Measurements from ENCODE around the gene C19orf53. TPM values are rescaled to one million over a fixed set of nuclear protein-coding genes. Genes with fewer than 3 reads are reported as not detected.

Gene C19orf53
- polyA plus RNA-seq, 1 donor (not counting 4 experiments of a cell fraction or from before 2014, with no cell fraction given) = 143 TPM

GRCh38 chr19:13794398-13794756, 20.1 kb downstream of the C19orf53 start:
- no peaks in the 10 kb centered on the region for H3K36me3 ChIP-seq (ENCODE audit: control insufficient read depth in 2 of 2, extremely low read depth in 1 of 2, insufficient read depth in 2 of 2, low read length in 2 of 2)
- peaks cover 30% of the 10 kb centered on the region for H3K4me1 ChIP-seq (ENCODE audit: control insufficient read depth, extremely low read depth, insufficient read depth, low read length)
- H3K79me2 ChIP-seq (ENCODE audit: control insufficient read depth, insufficient read depth, low read length) = peaks cover 4% of the 10 kb centered on the region
- no peak for TF ChIP-seq EZH2 (IDR thresholded peaks at IDR 0.05; ENCODE audit: low read length)
- TF ChIP-seq CTCF (optimal IDR thresholded peaks at IDR 0.05 in 1 of 3, IDR thresholded peaks at IDR 0.05 in 1 of 3, conservative IDR thresholded peaks at IDR 0.05 in 1 of 3; ENCODE audit: extremely low read depth in 1 of 3, insufficient read depth in 2 of 3, low read length in 3 of 3) = no peak
- no peaks in the 10 kb centered on the region for H4K20me1 ChIP-seq (ENCODE audit: control insufficient read depth, extremely low read depth, insufficient read depth, low read length)
- H3K27ac ChIP-seq (ENCODE audit: control insufficient read depth, insufficient read depth, low read length) = peak overlapping the region; percentile 94
- DNase-seq (ENCODE audit: low read depth, low spot score) (no peak), FAIRE-seq (no peak)
- peak overlapping the region; percentile 97 for H3K4me2 ChIP-seq (ENCODE audit: control insufficient read depth, extremely low read depth, insufficient read depth, low read depth, low read length)
- H3K4me3 ChIP-seq (ENCODE audit: control insufficient read depth in 2 of 3, extremely low read depth in 1 of 3, insufficient read depth in 2 of 3, low read depth in 1 of 3, low read length in 3 of 3) = peak overlapping the region; percentile 76 to 91 (median 90)
- H3K9me3 ChIP-seq (ENCODE audit: control insufficient read depth, low read depth, low read length) = no peaks in the 10 kb centered on the region
- peaks cover 2% of the 10 kb centered on the region for H3K9me1 ChIP-seq (ENCODE audit: control insufficient read depth, extremely low read depth, insufficient read depth, low read length)
- no peaks in the 10 kb centered on the region for H3K27me3 ChIP-seq (ENCODE audit: control insufficient read depth, extremely low read depth, insufficient read depth, low read length)
- H2AFZ ChIP-seq (ENCODE audit: control insufficient read depth, low read length) = peak overlapping the region; percentile 63
- peak overlapping the region; percentile 97 for H3K9ac ChIP-seq (ENCODE audit: control insufficient read depth, extremely low read depth, insufficient read depth, low read length)
- dilution Hi-C loops (cut with MboI; ENCODE audit: extremely low pct_ligation_motif_present, low sequenced_read_pairs) = no loop called here

- no peak for TF ChIP-seq EZH2 (IDR thresholded peaks at IDR 0.05; ENCODE audit: low read length)
- TF ChIP-seq CTCF (optimal IDR thresholded peaks at IDR 0.05 in 1 of 3, IDR thresholded peaks at IDR 0.05 in 1 of 3, conservative IDR thresholded peaks at IDR 0.05 in 1 of 3; ENCODE audit: extremely low read depth in 1 of 3, insufficient read depth in 2 of 3, low read length in 3 of 3) = no peak
- DNase-seq (ENCODE audit: low read depth, low spot score) = peak; percentile 88
- peak within 1 kb of the TSS; percentile 97 for H3K9ac ChIP-seq (ENCODE audit: control insufficient read depth, extremely low read depth, insufficient read depth, low read length)
- H3K9me3 ChIP-seq (ENCODE audit: control insufficient read depth, low read depth, low read length) = no peaks in the 10 kb centered on the region
- H3K9me1 ChIP-seq (ENCODE audit: control insufficient read depth, extremely low read depth, insufficient read depth, low read length) = peaks cover 2% of the 10 kb centered on the region
- peak within 1 kb of the TSS; percentile 76 to 91 (median 90) for H3K4me3 ChIP-seq (ENCODE audit: control insufficient read depth in 2 of 3, extremely low read depth in 1 of 3, insufficient read depth in 2 of 3, low read depth in 1 of 3, low read length in 3 of 3)
- peak within 1 kb of the TSS; percentile 97 for H3K4me2 ChIP-seq (ENCODE audit: control insufficient read depth, extremely low read depth, insufficient read depth, low read depth, low read length)
- H3K27me3 ChIP-seq (ENCODE audit: control insufficient read depth, extremely low read depth, insufficient read depth, low read length) = no peaks in the 10 kb centered on the region
- no peaks in the 10 kb centered on the region for H3K36me3 ChIP-seq (ENCODE audit: control insufficient read depth in 2 of 2, extremely low read depth in 1 of 2, insufficient read depth in 2 of 2, low read length in 2 of 2)
- H2AFZ ChIP-seq (ENCODE audit: control insufficient read depth, low read length) = peak within 1 kb of the TSS; percentile 63
- dilution Hi-C loops (cut with MboI; ENCODE audit: extremely low pct_ligation_motif_present, low sequenced_read_pairs) = no loop called here
- FAIRE-seq = no peak
- peaks cover 4% of the 10 kb centered on the region for H3K79me2 ChIP-seq (ENCODE audit: control insufficient read depth, insufficient read depth, low read length)
- H3K27ac ChIP-seq (ENCODE audit: control insufficient read depth, insufficient read depth, low read length) = peak within 1 kb of the TSS; percentile 94
- peaks cover 30% of the 10 kb centered on the region for H3K4me1 ChIP-seq (ENCODE audit: control insufficient read depth, extremely low read depth, insufficient read depth, low read length)
- no peaks in the 10 kb centered on the region for H4K20me1 ChIP-seq (ENCODE audit: control insufficient read depth, extremely low read depth, insufficient read depth, low read length)
These were observed 20.7 kb downstream of the C19orf53 start, which contains the start of gene ZSWIM4 for GRCh38 chr19:13794757-13795589. Gene ZSWIM4 (plus strand): TSS chr19:13795443. CDS start chr19:13795649, 206 bp downstream.
